ENCODE data around the gene ERICH6B. TPM values are rescaled to one million over a fixed set of nuclear protein-coding genes. Genes with fewer than 3 reads are reported as not detected.

ERICH6B gene
- total RNA-seq, 1 experiment from 2014 or later, result not detected

GRCh38 chr13:45540864-45541263 lies 74.7 kb downstream of the ERICH6B start:
- no peak overlapping the region for H3K27ac Mint-ChIP-seq (ENCODE audit: low read depth, unreplicated experiment)
- H3K9me3 Mint-ChIP-seq (ENCODE audit: unreplicated experiment), result no peaks in the 10 kb centered on the region
- TF ChIP-seq CTCF (IDR thresholded peaks at IDR 0.05; ENCODE audit: unreplicated experiment), result no peak
- DNase-seq (ENCODE audit: unreplicated experiment), result no peak
- H3K36me3 Mint-ChIP-seq (ENCODE audit: insufficient read depth, unreplicated experiment), result peaks cover 19% of the 10 kb centered on the region
- POLR2A ChIA-PET, result interaction anchor here (0.7 kb wide), 1 partner anchor 232 kb away, joined by 3 read pairs; no protein-coding TSS in a partner anchor
- BruUV-seq (replicated peaks), result no TSS peak
- no peak overlapping the region for H3K4me3 Mint-ChIP-seq (ENCODE audit: unreplicated experiment)
- CTCF ChIA-PET, result no interaction called here
- H3K27me3 Mint-ChIP-seq (ENCODE audit: insufficient read depth, unreplicated experiment), result no peaks in the 10 kb centered on the region
- no peaks in the 10 kb centered on the region for H3K4me1 Mint-ChIP-seq (ENCODE audit: insufficient read depth, unreplicated experiment)
- intact Hi-C loops (cut with micrococcal nuclease), result no loop called here

DNA sequence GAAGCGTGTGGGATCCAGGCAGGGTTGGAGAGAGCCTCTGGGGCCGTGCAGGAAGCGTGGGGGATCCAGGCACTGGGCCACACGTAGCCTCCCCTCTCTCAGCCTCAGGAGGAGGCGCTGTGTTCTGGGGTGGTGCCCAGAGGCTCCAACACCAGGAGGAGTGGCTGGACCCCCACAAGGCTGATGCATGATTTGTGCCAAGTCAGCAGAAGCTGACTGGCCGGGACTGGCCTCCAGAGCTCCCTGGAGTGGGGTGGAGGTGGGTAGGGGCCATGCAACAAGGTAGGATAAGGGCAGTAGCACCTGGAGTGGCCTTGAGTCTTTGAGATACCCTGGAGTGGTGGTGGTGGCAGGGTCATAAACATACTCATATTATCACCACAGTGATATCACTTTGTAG lies 75.3 kb downstream of the ERICH6B start:
- CTCF ChIA-PET, result no interaction called here
- POLR2A ChIA-PET, result interaction anchor here (0.7 to 1.5 kb wide), 2 partner anchors 11 to 233 kb away, joined by 3 to 5 read pairs; no protein-coding TSS in a partner anchor

DNA sequence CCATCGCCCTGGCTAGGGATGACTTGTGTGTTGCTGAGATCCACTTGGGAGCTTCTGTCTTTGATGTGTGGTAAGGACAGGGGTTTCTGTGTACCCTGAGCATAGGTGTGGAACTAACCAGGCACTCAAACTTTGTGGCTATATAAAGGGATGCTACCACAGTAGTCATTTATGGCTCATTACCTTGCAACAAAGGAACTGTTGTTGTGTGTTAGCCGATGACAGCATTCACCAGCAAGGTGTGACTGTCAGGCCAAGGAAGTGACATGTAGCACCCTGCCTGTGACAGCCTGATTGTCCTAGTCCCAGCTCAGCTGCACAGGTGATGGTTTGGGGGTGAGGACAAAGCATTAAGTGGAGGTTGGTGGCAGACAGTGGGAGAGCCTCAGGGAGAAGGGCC lies 77.2 kb downstream of the ERICH6B start:
- intact Hi-C loops (cut with micrococcal nuclease), result no loop called here
- no peak overlapping the region for H3K4me3 Mint-ChIP-seq (ENCODE audit: unreplicated experiment)
- no peak overlapping the region for H3K27ac Mint-ChIP-seq (ENCODE audit: low read depth, unreplicated experiment)
- no TSS peak for BruUV-seq (replicated peaks)
- H3K4me1 Mint-ChIP-seq (ENCODE audit: insufficient read depth, unreplicated experiment), result no peaks in the 10 kb centered on the region
- no peaks in the 10 kb centered on the region for H3K27me3 Mint-ChIP-seq (ENCODE audit: insufficient read depth, unreplicated experiment)
- TF ChIP-seq CTCF (IDR thresholded peaks at IDR 0.05; ENCODE audit: unreplicated experiment), result no peak
- no peak for DNase-seq (ENCODE audit: unreplicated experiment)
- POLR2A ChIA-PET, result no interaction called here
- no peaks in the 10 kb centered on the region for H3K9me3 Mint-ChIP-seq (ENCODE audit: unreplicated experiment)
- CTCF ChIA-PET, result interaction anchor here (1.3 kb wide), 1 partner anchor 27 kb away, joined by 3 read pairs; no protein-coding TSS in a partner anchor
- H3K36me3 Mint-ChIP-seq (ENCODE audit: insufficient read depth, unreplicated experiment), result peaks cover 36% of the 10 kb centered on the region

More for the DNA sequence above, 75.3 kb downstream of the ERICH6B start:
- H3K27ac Mint-ChIP-seq (ENCODE audit: low read depth, unreplicated experiment), result no peak overlapping the region
- TF ChIP-seq CTCF (IDR thresholded peaks at IDR 0.05; ENCODE audit: unreplicated experiment), result no peak
- no peak overlapping the region for H3K4me3 Mint-ChIP-seq (ENCODE audit: unreplicated experiment)
- H3K4me1 Mint-ChIP-seq (ENCODE audit: insufficient read depth, unreplicated experiment), result no peaks in the 10 kb centered on the region
- no peaks in the 10 kb centered on the region for H3K9me3 Mint-ChIP-seq (ENCODE audit: unreplicated experiment)
- BruUV-seq (replicated peaks), result no TSS peak
- H3K27me3 Mint-ChIP-seq (ENCODE audit: insufficient read depth, unreplicated experiment), result no peaks in the 10 kb centered on the region
- H3K36me3 Mint-ChIP-seq (ENCODE audit: insufficient read depth, unreplicated experiment), result peaks cover 23% of the 10 kb centered on the region
- intact Hi-C loops (cut with micrococcal nuclease), result no loop called here
- DNase-seq (ENCODE audit: unreplicated experiment), result no peak

DNA sequence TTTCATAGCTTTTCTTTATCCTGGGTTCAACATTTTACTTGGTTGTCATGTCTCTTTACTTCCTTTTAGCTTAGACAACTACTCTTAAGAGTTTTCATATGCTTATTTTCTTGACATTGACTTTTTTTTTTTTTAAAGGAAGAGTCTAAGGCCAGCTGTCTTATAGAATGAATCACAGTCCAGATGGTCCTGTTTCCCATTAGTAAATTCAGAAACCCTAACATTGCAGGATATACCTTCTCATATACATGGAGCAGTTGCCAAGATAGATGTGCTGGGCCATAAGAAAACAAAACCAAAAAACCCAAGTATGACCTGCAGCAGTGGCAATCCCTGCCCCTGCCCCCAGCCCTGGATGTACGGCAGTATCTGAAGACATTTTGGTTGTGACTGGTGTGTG lies 78.0 kb downstream of the ERICH6B start:
- ChIA-PET POLR2A (interaction anchor here (0.6 kb wide), 1 partner anchor 602 kb away, joined by 3 read pairs; no protein-coding TSS in a partner anchor), CTCF (interaction anchor here (0.6 to 0.7 kb wide), 2 partner anchors 31 to 72 kb away, joined by 3 read pairs; no protein-coding TSS in a partner anchor)
- intact Hi-C loops (cut with micrococcal nuclease), result no loop called here
- Mint-ChIP-seq H3K9me3 (ENCODE audit: unreplicated experiment) (no peaks in the 10 kb centered on the region), H3K27ac (ENCODE audit: low read depth, unreplicated experiment) (no peak overlapping the region), H3K4me3 (ENCODE audit: unreplicated experiment) (no peak overlapping the region), H3K36me3 (ENCODE audit: insufficient read depth, unreplicated experiment) (peaks cover 45% of the 10 kb centered on the region), H3K4me1 (ENCODE audit: insufficient read depth, unreplicated experiment) (no peaks in the 10 kb centered on the region), H3K27me3 (ENCODE audit: insufficient read depth, unreplicated experiment) (no peaks in the 10 kb centered on the region)
- no peak for TF ChIP-seq CTCF (IDR thresholded peaks at IDR 0.05; ENCODE audit: unreplicated experiment)
- no peak for DNase-seq (ENCODE audit: unreplicated experiment)
- BruUV-seq (replicated peaks), result TSS peak; percentile 4

Data from MCF 10A (cell line).